Parathyroid adenoma (tissue), 2 donors: ENCODE measurements around the gene AURKAIP1.
"Not testable (repeated sequence)": the region's sequence is repeated elsewhere in the genome, so short reads cannot be mapped to it uniquely, and the experiment has no call there.

Source experiments
- H2AFZ ChIP-seq: fragments of 300-600 bp; sonication (generic); one replicate; pipeline ENCODE4 v1.7.0; 2017; ENCODE audit warnings: antibody characterized with exemption, mild to moderate bottlenecking
- H3K27ac ChIP-seq: fragments of 300-600 bp; sonication (generic); one replicate; pipeline ENCODE4 v1.7.0; 2017
- H3K27me3 ChIP-seq: fragments of 300-600 bp; sonication (generic); one replicate; pipeline ENCODE4 v1.7.0; 2017; ENCODE audit warnings: low read length; ENCODE audit not compliant: control insufficient read depth, insufficient read depth
- H3K36me3 ChIP-seq: fragments of 300-600 bp; sonication (generic); one replicate; pipeline ENCODE4 v1.7.0; 2017; ENCODE audit warnings: low read length; ENCODE audit not compliant: control insufficient read depth, insufficient read depth
- H3K4me1 ChIP-seq: fragments of 300-600 bp; sonication (generic); one replicate; pipeline ENCODE4 v1.7.0; 2017; ENCODE audit warnings: control low read depth
- H3K4me2 ChIP-seq: fragments of 300-600 bp; sonication (generic); one replicate; pipeline ENCODE4 v1.7.0; 2017; ENCODE audit warnings: low read length
- H3K4me3 ChIP-seq: fragments of 300-600 bp; sonication (generic); one replicate; pipeline ENCODE4 v1.7.0; 2017; ENCODE audit warnings: low read depth, low read length
- H3K79me2 ChIP-seq: fragments of 300-600 bp; sonication (generic); one replicate; pipeline ENCODE4 v1.7.0; 2017; ENCODE audit warnings: control low read depth
- H3K9ac ChIP-seq: fragments of 300-600 bp; sonication (generic); one replicate; pipeline ENCODE4 v1.7.0; 2017; ENCODE audit warnings: mild to moderate bottlenecking
- H3K9me3 ChIP-seq: fragments of 300-600 bp; sonication (generic); one replicate; pipeline ENCODE4 v1.7.0; 2017; ENCODE audit warnings: low read length; ENCODE audit not compliant: control insufficient read depth
- CTCF ChIP-seq: fragments of 300-600 bp; sonication (generic); IDR thresholded peaks from one replicate; pipeline ENCODE4 v1.7.0; 2017; ENCODE audit warnings: antibody characterized with exemption, mild to moderate bottlenecking
- donor health status: primary hyperparathyroidism.

AURKAIP1 gene

GRCh38 chr1:1411626-1412025 lies 36.6 kb upstream of the AURKAIP1 start:
- Histone ChIP-seq H2AFZ (no peak overlapping the region), H3K27me3 (no peaks in the 10 kb centered on the region), H3K4me2 (no peak overlapping the region), H3K9me3 (no peaks in the 10 kb centered on the region), H3K79me2 (peaks cover 3% of the 10 kb centered on the region), H3K4me3 (no peak overlapping the region), H3K36me3 (no peaks in the 10 kb centered on the region), H3K4me1 (no peaks in the 10 kb centered on the region), H3K9ac (no peak overlapping the region), H3K27ac (no peak overlapping the region)
- no peak for TF ChIP-seq CTCF

- H2AFZ ChIP-seq, H3K27ac ChIP-seq, H3K4me3 ChIP-seq, H3K27me3 ChIP-seq, H3K36me3 ChIP-seq, H3K79me2 ChIP-seq, H3K4me1 ChIP-seq, H3K4me2 ChIP-seq, H3K9ac ChIP-seq, H3K9me3 ChIP-seq: not testable (repeated sequence)
These were observed 35.2 kb upstream of the AURKAIP1 start for GRCh38 chr1:1410238-1410637.

- Histone ChIP-seq H2AFZ (no peak overlapping the region), H3K27ac (peak overlapping the region; percentile 77), H3K79me2 (peaks cover 3% of the 10 kb centered on the region), H3K4me1 (peaks cover 3% of the 10 kb centered on the region), H3K27me3 (no peaks in the 10 kb centered on the region), H3K4me2 (peak overlapping the region; percentile 79), H3K9me3 (no peaks in the 10 kb centered on the region), H3K36me3 (no peaks in the 10 kb centered on the region), H3K4me3 (peak overlapping the region; percentile 92), H3K9ac (no peak overlapping the region)
- TF ChIP-seq CTCF, result no peak
These were observed 32.8 kb upstream of the AURKAIP1 start for GRCh38 chr1:1407636-1408318.

GRCh38 chr1:1406821-1407635 lies 32.0 kb upstream of the AURKAIP1 start, which contains the start of gene MRPL20:
Gene MRPL20 (minus strand): TSS chr1:1407293. CDS start chr1:1407217, 76 bp downstream.
- Histone ChIP-seq H3K9me3 (no peaks in the 10 kb centered on the region), H3K4me3 (peak within 1 kb of the TSS; percentile 92), H3K79me2 (peaks cover 3% of the 10 kb centered on the region), H3K36me3 (no peaks in the 10 kb centered on the region), H3K4me2 (peak within 1 kb of the TSS; percentile 79), H3K27ac (peak within 1 kb of the TSS; percentile 77), H3K4me1 (peaks cover 3% of the 10 kb centered on the region), H2AFZ (peak within 1 kb of the TSS; percentile 79), H3K27me3 (no peaks in the 10 kb centered on the region), H3K9ac (no peak within 1 kb of the TSS)
- TF ChIP-seq CTCF, result no peak

- Histone ChIP-seq H3K36me3 (no peaks in the 10 kb centered on the region), H3K27me3 (no peaks in the 10 kb centered on the region), H3K4me2 (peak overlapping the region; percentile 79), H3K9me3 (no peaks in the 10 kb centered on the region), H3K9ac (no peak overlapping the region), H3K79me2 (peaks cover 3% of the 10 kb centered on the region), H3K27ac (peak overlapping the region; percentile 77), H3K4me1 (peaks cover 3% of the 10 kb centered on the region), H3K4me3 (peak overlapping the region; percentile 92), H2AFZ (peak overlapping the region; percentile 79)
- TF ChIP-seq CTCF, result no peak
These were observed 31.3 kb upstream of the AURKAIP1 start for GRCh38 chr1:1406101-1406820.
